Upper lobe of left lung (tissue), 6 donors: ENCODE data around the gene SPRED2. TPM values are rescaled to one million over a fixed set of nuclear protein-coding genes. Genes with fewer than 3 reads are reported as not detected.

ENCODE experiments used
- ATAC-seq, 2 donors: fragments of 200-7000 bp; cut with Tn5 transposase; one replicate each; pipeline ENCODE4 v1.9.1; 2022; ENCODE audit warnings: mild to moderate bottlenecking in 2 of 2, moderate library complexity in 2 of 2; ENCODE audit not compliant: low FRiP score in 2 of 2
- DNase-seq, 2 donors: peaks; one replicate each; pipeline ENCODE4 v3.0.0-alpha.2; 2019 to 2020
- H3K27ac ChIP-seq, 4 donors: fragments of 200-600 bp; sonication (generic); one replicate each; pipeline ENCODE4 v1.5.1; 2016 to 2019
- H3K27me3 ChIP-seq, 4 donors: fragments of 200-600 bp; sonication (generic); one replicate each; pipeline ENCODE4 v1.5.1; 2017 to 2019
- H3K36me3 ChIP-seq, 4 donors: fragments of 200-600 bp; sonication (generic); one replicate each; pipeline ENCODE4 v1.5.1; 2016 to 2019
- H3K4me1 ChIP-seq, 4 donors: fragments of 200-600 bp; sonication (generic); one replicate each; pipeline ENCODE4 v1.5.1; 2018 to 2019
- H3K4me3 ChIP-seq, 4 donors: fragments of 200-600 bp; sonication (generic); one replicate each; pipeline ENCODE4 v1.5.1; 2017 to 2019; ENCODE audit warnings: mild to moderate bottlenecking in 2 of 4, moderate library complexity in 1 of 4
- H3K9me3 ChIP-seq, 4 donors: fragments of 200-600 bp; sonication (generic); one replicate each; pipeline ENCODE4 v1.5.1; 2018 to 2019
- EP300 ChIP-seq, 4 donors: sonication (generic); formaldehyde crosslinking; IDR thresholded peaks; one replicate each; pipeline ENCODE4 v1.5.1; 2017; ENCODE audit warnings: antibody characterized with exemption in 4 of 4, control low read depth in 2 of 4
- POLR2A ChIP-seq, 4 donors: fragments of 450-650 bp; IDR thresholded peaks; one replicate each; pipeline ENCODE4 v1.5.1; 2016 to 2017; ENCODE audit warnings: antibody characterized with exemption in 4 of 4, mild to moderate bottlenecking in 2 of 4
- POLR2AphosphoS5 ChIP-seq, 2 donors: sonication (generic); formaldehyde crosslinking; IDR thresholded peaks; one replicate each; pipeline ENCODE4 v1.5.1; 2017; ENCODE audit warnings: antibody characterized with exemption in 2 of 2
- WGBS, 2 donors: methylation state at CpG; one replicate each; pipeline ENCODE4 v1.1.5; 2017 to 2018; 5-methylcytosine and 5-hydroxymethylcytosine counted together
- total RNA-seq, 6 donors: library from RNA; depleted of rRNA in 4 of 6; stranded (reverse); fragments of >200 nt in 4 of 6; gene quantifications; one replicate each; pipeline versions ENCODE4 v1.1.0 to v1.2.1, GENCODE V29; 2016 to 2021
- TF ChIP-seq, protein P1 (sequence below), 6 experiments: fragments of 450-650 bp in 4 of 6; fragments of 200-600 bp in 2 of 6; sonication (generic) in 2 of 6; IDR thresholded peaks; one replicate each; pipeline ENCODE4 v1.5.1; 2016 to 2019; ENCODE audit warnings: antibody characterized with exemption in 6 of 6
- donor health status: DM: no; HTN: no; CAD: no; lungs with moderate emphysema.
- donor health status: DM: no; HTN: yes; CAD: no; lungs with severe emphysema.

The SPRED2 gene
- total RNA-seq, 6 donors from 2014 or later = 15.7 to 53.0 (median 38.1) TPM

DNA sequence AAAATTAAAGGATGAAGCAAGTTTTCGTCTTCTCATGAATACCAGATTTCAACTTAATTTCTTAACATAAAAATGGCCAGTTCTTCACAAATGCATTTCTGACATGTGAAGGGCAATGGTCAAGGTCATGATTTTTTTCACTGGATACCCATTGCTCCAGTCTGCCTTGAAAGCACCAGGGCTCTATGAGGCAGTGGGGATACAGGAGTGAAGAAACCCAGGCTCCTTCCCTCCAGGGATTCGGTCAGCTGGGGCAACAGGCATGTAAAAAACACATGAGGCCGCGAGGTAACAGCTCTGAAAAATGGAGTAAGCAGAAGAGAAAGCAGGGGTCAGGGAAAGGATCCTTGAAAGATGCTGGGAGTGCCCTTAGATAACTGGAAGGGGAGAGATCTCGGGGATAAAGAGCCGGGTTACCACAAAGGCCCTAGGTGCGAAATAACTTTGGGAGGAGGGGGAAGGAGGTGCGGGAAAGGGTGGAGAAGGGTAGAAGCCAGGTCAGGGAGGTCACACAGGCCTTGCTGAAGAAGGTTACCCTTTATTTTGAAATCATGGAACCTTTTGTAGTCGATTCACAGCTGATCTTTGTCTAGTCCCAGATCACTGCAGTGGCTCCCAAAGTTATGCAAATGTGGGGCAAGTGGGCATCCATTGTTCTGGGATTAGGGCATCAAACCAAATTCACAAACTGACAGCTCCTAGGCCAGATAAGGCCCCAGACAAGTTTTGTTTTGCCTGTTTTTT, 5.2 kb upstream of the SPRED2 start:
- H3K4me1 ChIP-seq = peaks cover 16 to 29% (median 25%) of the 10 kb centered on the region in 4 donors
- H3K9me3 ChIP-seq = no peaks in the 10 kb centered on the region
- H3K27ac ChIP-seq = peak overlapping the region; percentile 93 to 97 (median 96)
- 90 to 96% methylated on average over 9 of the region's 9 CpGs for WGBS, 2 donors
- TF ChIP-seq POLR2A (IDR thresholded peaks at IDR 0.05) (no peak), POLR2AphosphoS5 (IDR thresholded peaks at IDR 0.05) (no peak), EP300 (IDR thresholded peaks at IDR 0.05) (no peak)
- TF ChIP-seq, protein P1, sequence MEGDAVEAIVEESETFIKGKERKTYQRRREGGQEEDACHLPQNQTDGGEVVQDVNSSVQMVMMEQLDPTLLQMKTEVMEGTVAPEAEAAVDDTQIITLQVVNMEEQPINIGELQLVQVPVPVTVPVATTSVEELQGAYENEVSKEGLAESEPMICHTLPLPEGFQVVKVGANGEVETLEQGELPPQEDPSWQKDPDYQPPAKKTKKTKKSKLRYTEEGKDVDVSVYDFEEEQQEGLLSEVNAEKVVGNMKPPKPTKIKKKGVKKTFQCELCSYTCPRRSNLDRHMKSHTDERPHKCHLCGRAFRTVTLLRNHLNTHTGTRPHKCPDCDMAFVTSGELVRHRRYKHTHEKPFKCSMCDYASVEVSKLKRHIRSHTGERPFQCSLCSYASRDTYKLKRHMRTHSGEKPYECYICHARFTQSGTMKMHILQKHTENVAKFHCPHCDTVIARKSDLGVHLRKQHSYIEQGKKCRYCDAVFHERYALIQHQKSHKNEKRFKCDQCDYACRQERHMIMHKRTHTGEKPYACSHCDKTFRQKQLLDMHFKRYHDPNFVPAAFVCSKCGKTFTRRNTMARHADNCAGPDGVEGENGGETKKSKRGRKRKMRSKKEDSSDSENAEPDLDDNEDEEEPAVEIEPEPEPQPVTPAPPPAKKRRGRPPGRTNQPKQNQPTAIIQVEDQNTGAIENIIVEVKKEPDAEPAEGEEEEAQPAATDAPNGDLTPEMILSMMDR (IDR thresholded peaks at IDR 0.05) = no peak
- H3K4me3 ChIP-seq = peak overlapping the region in 2 of 4 donors; percentile 68 to 79
- DNase-seq (no peak), ATAC-seq (no peak)
- no peaks in the 10 kb centered on the region for H3K36me3 ChIP-seq
- no peaks in the 10 kb centered on the region for H3K27me3 ChIP-seq

DNA sequence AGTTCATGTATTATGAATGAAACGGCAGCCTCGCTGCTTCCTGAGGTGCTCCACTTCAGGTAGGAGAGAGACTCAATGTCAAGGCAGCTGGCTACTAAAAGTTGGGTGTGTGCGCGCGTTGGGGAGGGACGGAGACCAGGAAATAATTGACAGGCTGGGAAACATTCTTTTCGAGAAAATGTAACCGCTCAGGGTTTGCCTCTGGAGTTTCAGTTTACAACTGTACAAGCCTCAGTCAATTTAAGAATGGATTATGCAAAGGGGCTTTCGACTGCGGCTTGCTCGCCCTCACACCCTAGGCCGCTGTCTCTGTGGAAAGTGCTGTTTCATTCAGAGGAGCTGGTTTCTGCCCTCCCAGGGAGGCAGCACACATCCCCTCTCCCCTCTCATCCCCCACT, 4.4 kb upstream of the SPRED2 start:
- no peaks in the 10 kb centered on the region for H3K27me3 ChIP-seq
- H3K4me3 ChIP-seq = peak overlapping the region; percentile 57 to 79 (median 70)
- no peaks in the 10 kb centered on the region for H3K36me3 ChIP-seq
- H3K4me1 ChIP-seq = peaks cover 16 to 29% (median 25%) of the 10 kb centered on the region in 4 donors
- ATAC-seq (no peak), DNase-seq (no peak)
- H3K27ac ChIP-seq = peak overlapping the region; percentile 93 to 97 (median 96)
- H3K9me3 ChIP-seq = no peaks in the 10 kb centered on the region
- 6 to 8% methylated on average over 12 of the region's 12 CpGs for whole genome bisulfite sequencing, 2 donors
- TF ChIP-seq, protein P1 (IDR thresholded peaks at IDR 0.05) = no peak
- TF ChIP-seq POLR2A (IDR thresholded peaks at IDR 0.05) (no peak), POLR2AphosphoS5 (IDR thresholded peaks at IDR 0.05) (no peak), EP300 (IDR thresholded peaks at IDR 0.05) (no peak)

- 0 to 1% methylated on average over 8 to 57 of the region's 65 CpGs for WGBS, 2 donors
- H3K4me1 ChIP-seq = peaks cover 16 to 29% (median 25%) of the 10 kb centered on the region in 4 donors
- DNase-seq (peak; percentile 92 to 97), ATAC-seq (peak; percentile 80 to 86)
- H3K36me3 ChIP-seq = no peaks in the 10 kb centered on the region
- peak overlapping the region; percentile 93 to 97 (median 96) for H3K27ac ChIP-seq
- no peaks in the 10 kb centered on the region for H3K9me3 ChIP-seq
- H3K27me3 ChIP-seq = no peaks in the 10 kb centered on the region
- TF ChIP-seq POLR2AphosphoS5 (IDR thresholded peaks at IDR 0.05) (peak; percentile 52 to 80), EP300 (IDR thresholded peaks at IDR 0.05) (peak in 2 of 4 donors; percentile 5 to 74), POLR2A (IDR thresholded peaks at IDR 0.05) (peak in 3 of 4 donors; percentile 16 to 76 (median 63))
- TF ChIP-seq, protein P1 (IDR thresholded peaks at IDR 0.05) = no peak
- H3K4me3 ChIP-seq = peak overlapping the region; percentile 57 to 79 (median 70)
Measured at GRCh38 chr2:65436169-65436823, 3.9 kb upstream of the SPRED2 start.

DNA sequence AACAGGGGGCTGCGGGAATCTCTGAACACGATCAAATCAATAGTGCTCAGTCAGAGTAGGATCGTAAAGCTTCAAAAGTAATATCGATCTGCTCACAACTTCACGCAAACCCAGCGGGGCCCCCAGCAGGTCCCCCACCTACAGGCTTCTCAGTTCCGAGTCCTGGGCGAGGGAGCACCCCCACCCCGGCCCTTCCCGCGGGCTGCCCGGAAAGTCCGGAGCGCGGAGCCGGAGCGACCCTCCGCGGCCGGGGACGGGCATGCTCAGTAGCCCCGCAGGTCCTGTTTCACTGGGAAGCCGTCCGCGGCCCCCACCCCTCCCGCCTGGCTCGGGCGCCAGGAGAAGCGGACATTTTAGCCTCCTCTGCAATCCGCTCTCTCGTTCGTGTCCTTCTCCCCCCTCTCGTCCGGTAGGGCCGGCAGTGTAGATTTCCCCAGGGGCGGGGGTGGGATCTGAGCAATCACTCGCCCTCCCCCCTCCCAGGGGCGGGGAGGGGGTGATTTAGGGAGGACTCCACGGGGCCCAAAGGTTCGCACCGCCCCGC, 3.3 kb upstream of the SPRED2 start:
- ATAC-seq = peak; percentile 79 to 82
- TF ChIP-seq POLR2AphosphoS5 (IDR thresholded peaks at IDR 0.05) (peak in 1 of 2 donors; percentile 58), EP300 (IDR thresholded peaks at IDR 0.05) (no peak), POLR2A (IDR thresholded peaks at IDR 0.05) (peak in 2 of 4 donors; percentile 37 to 62)
- TF ChIP-seq, protein P1 (IDR thresholded peaks at IDR 0.05) = peak in 2 of 6 experiments; percentile 21 to 22
- peak; percentile 83 to 96 for DNase-seq
- no peaks in the 10 kb centered on the region for H3K36me3 ChIP-seq
- WGBS, 2 donors = 1 to 3% methylated on average over 12 to 24 of the region's 42 CpGs
- peak overlapping the region; percentile 57 to 79 (median 70) for H3K4me3 ChIP-seq
- H3K27ac ChIP-seq = peak overlapping the region; percentile 93 to 97 (median 96)
- no peaks in the 10 kb centered on the region for H3K27me3 ChIP-seq
- peaks cover 16 to 32% (median 25%) of the 10 kb centered on the region in 4 donors for H3K4me1 ChIP-seq
- no peaks in the 10 kb centered on the region for H3K9me3 ChIP-seq
